Parathyroid adenoma (tissue), 2 donors: ENCODE results near the gene GLI2.

Source experiments
- H2AFZ ChIP-seq: fragments of 300-600 bp; sonication (generic); one replicate; pipeline ENCODE4 v1.7.0; 2017; ENCODE audit warnings: antibody characterized with exemption, mild to moderate bottlenecking
- H3K27ac ChIP-seq: fragments of 300-600 bp; sonication (generic); one replicate; pipeline ENCODE4 v1.7.0; 2017
- H3K27me3 ChIP-seq: fragments of 300-600 bp; sonication (generic); one replicate; pipeline ENCODE4 v1.7.0; 2017; ENCODE audit warnings: low read length; ENCODE audit not compliant: control insufficient read depth, insufficient read depth
- H3K36me3 ChIP-seq: fragments of 300-600 bp; sonication (generic); one replicate; pipeline ENCODE4 v1.7.0; 2017; ENCODE audit warnings: low read length; ENCODE audit not compliant: control insufficient read depth, insufficient read depth
- H3K4me1 ChIP-seq: fragments of 300-600 bp; sonication (generic); one replicate; pipeline ENCODE4 v1.7.0; 2017; ENCODE audit warnings: control low read depth
- H3K4me2 ChIP-seq: fragments of 300-600 bp; sonication (generic); one replicate; pipeline ENCODE4 v1.7.0; 2017; ENCODE audit warnings: low read length
- H3K4me3 ChIP-seq: fragments of 300-600 bp; sonication (generic); one replicate; pipeline ENCODE4 v1.7.0; 2017; ENCODE audit warnings: low read depth, low read length
- H3K79me2 ChIP-seq: fragments of 300-600 bp; sonication (generic); one replicate; pipeline ENCODE4 v1.7.0; 2017; ENCODE audit warnings: control low read depth
- H3K9ac ChIP-seq: fragments of 300-600 bp; sonication (generic); one replicate; pipeline ENCODE4 v1.7.0; 2017; ENCODE audit warnings: mild to moderate bottlenecking
- H3K9me3 ChIP-seq: fragments of 300-600 bp; sonication (generic); one replicate; pipeline ENCODE4 v1.7.0; 2017; ENCODE audit warnings: low read length; ENCODE audit not compliant: control insufficient read depth
- CTCF ChIP-seq: fragments of 300-600 bp; sonication (generic); IDR thresholded peaks from one replicate; pipeline ENCODE4 v1.7.0; 2017; ENCODE audit warnings: antibody characterized with exemption, mild to moderate bottlenecking
- donor health status: primary hyperparathyroidism.

Gene GLI2

DNA sequence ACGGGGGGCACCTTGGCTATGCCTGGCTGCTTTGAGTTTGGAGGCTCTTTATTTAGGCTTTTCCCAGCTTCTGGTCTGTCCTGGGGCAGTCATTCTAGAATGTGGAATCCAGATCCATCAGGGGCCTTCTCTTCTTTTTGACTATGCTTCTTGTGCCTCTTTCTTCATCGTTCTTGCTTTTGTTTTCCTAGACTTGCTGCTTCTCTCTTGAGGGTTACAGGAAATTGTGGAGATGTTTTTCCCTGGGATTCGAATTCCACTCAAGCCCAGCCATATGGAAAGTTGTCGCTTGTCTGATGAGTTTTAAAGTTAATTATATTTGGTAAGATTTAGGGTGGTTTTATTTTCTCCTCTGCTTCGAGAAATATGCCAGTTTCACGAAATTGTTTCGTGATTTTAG, 2.4 kb downstream of the GLI2 start:
- H3K4me1 ChIP-seq = no peaks in the 10 kb centered on the region
- no peaks in the 10 kb centered on the region for H3K36me3 ChIP-seq
- H2AFZ ChIP-seq = no peak overlapping the region
- no peaks in the 10 kb centered on the region for H3K79me2 ChIP-seq
- H3K9me3 ChIP-seq = no peaks in the 10 kb centered on the region
- TF ChIP-seq CTCF = no peak
- H3K4me2 ChIP-seq = no peak overlapping the region
- no peak overlapping the region for H3K4me3 ChIP-seq
- H3K27me3 ChIP-seq = peaks cover 5% of the 10 kb centered on the region
- H3K27ac ChIP-seq = no peak overlapping the region
- H3K9ac ChIP-seq = no peak overlapping the region

DNA sequence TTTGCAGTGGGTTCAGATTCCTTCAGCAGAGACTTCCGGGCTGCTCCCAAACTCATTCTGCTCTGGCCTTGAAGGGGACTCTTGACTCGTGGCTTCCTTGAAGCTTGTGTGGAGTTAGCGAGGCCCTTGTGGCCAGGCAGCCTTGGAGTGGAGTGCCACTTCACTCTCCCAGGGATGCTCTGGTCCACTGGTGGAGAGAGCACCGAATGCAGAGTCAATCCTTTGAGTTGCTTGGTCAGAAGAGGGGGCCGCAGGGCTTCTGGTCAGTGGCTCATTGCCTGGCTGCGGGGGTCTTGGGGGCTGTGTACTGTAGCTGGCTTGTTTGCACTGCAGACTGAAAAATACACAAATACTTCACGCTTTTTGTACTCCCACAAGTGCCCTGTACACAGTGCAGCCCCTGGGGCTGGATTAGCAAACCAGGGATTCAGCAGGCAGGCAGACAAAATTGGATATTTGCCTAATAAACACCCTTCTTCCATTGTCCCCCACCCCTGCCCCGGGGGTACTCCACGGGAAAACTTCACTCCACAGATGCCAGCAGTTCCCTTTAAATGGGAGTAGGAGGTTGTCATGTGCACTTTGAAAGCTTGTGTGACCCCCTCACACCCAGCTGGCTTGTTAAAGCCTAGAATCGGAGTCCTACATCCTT, 3.2 kb downstream of the GLI2 start:
- H3K9ac ChIP-seq = no peak overlapping the region
- no peaks in the 10 kb centered on the region for H3K4me1 ChIP-seq
- H3K27me3 ChIP-seq = peaks cover 5% of the 10 kb centered on the region

DNA sequence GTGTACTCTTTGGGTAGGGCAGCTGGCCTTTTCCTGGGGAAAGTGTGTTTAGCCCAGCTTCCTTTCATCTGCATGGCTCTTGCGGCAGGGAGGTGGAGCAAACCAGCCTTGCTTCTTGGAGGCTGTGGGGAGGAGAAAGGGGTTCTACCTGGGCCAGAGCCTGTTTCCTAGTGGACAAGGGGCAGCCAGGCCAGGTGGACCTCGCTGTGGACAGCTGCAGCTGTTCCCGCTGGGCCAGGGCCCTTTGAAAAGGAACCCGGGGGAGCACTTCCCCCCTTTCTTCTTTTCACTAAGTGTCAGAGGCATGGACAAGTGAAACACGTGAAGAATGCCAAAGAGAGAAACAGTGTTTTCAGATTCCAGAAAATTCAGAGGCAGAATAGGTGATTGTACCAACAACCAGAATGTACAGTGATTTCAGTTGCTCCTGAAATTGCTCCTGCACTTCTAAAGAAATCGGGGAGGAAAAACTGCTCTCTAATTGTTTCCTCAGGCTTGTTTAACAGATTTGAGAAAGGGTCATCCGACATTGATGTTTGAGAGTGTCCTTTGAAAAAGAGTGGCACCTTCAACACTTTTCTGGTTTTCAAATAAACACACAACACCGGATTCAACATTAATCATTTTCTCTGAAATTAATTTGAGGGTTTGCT, 3.9 kb downstream of the GLI2 start:
- Histone ChIP-seq H3K27ac (no peak overlapping the region), H3K9ac (no peak overlapping the region), H3K79me2 (no peaks in the 10 kb centered on the region), H3K4me2 (no peak overlapping the region), H3K9me3 (no peaks in the 10 kb centered on the region), H3K4me3 (no peak overlapping the region), H3K4me1 (no peaks in the 10 kb centered on the region), H3K27me3 (peaks cover 5% of the 10 kb centered on the region), H2AFZ (no peak overlapping the region), H3K36me3 (no peaks in the 10 kb centered on the region)
- no peak for TF ChIP-seq CTCF

More for the DNA sequence above, 3.2 kb downstream of the GLI2 start:
- no peak overlapping the region for H3K4me2 ChIP-seq
- no peak for TF ChIP-seq CTCF
- no peak overlapping the region for H3K27ac ChIP-seq
- no peaks in the 10 kb centered on the region for H3K79me2 ChIP-seq
- no peaks in the 10 kb centered on the region for H3K9me3 ChIP-seq
- no peak overlapping the region for H2AFZ ChIP-seq
- H3K36me3 ChIP-seq = no peaks in the 10 kb centered on the region
- no peak overlapping the region for H3K4me3 ChIP-seq

DNA sequence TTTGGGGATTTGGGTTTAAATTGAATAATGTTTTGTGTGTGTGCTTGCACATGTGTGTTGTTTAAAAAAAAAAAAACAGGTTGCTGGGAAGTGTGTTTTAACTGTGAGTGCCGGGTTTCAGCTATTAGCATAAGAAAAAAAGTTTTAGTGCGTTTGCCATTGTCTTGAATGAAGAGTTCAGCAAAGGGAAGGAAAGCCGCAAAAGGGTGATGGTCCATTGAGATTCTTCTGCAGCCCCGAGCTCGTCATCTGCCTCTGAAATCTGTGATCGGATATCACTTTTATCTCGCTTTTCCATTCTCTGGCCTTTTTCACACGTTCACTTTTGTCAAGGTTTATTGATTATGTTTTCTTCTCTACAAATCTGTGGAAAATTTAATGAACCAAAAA, 4.7 kb downstream of the GLI2 start:
- peaks cover 5% of the 10 kb centered on the region for H3K27me3 ChIP-seq
- H3K4me3 ChIP-seq = no peak overlapping the region

More for the DNA sequence above, 4.7 kb downstream of the GLI2 start:
- no peak for TF ChIP-seq CTCF
- no peak overlapping the region for H3K9ac ChIP-seq
- no peak overlapping the region for H3K27ac ChIP-seq
- no peak overlapping the region for H2AFZ ChIP-seq
- no peaks in the 10 kb centered on the region for H3K4me1 ChIP-seq
- H3K4me2 ChIP-seq = no peak overlapping the region
- no peaks in the 10 kb centered on the region for H3K79me2 ChIP-seq
- no peaks in the 10 kb centered on the region for H3K36me3 ChIP-seq
- no peaks in the 10 kb centered on the region for H3K9me3 ChIP-seq
